Smooth muscle cell of the coronary artery (primary cell): Measurements from ENCODE around the gene PTGFR. TPM values are rescaled to one million over a fixed set of nuclear protein-coding genes. Genes with fewer than 3 reads are reported as not detected.

Experiments used
- total RNA-seq: library from RNA; depleted of rRNA; stranded (reverse); fragments of >200 nt; gene quantifications from 2 replicates; pipeline ENCODE4 v1.2.3, GENCODE V29; 2014; ENCODE audit warnings: low replicate concordance

PTGFR gene
- total RNA-seq: 7.8 and 58.9 TPM in 2 replicates

GRCh38 chr1:78490861-78491450, at the start of gene PTGFR:
PTGFR (plus strand) TSS chr1:78490974; CDS start chr1:78492744, 1,770 bp downstream.

Other genes with a start within 250 kb of the PTGFR start
- gene IFI44L, start 129.5 kb downstream of the PTGFR start, total RNA-seq: 1.9 and 6.5 TPM in 2 replicates
- gene IFI44, start 158.9 kb downstream of the PTGFR start, total RNA-seq: 10.4 and 11.2 TPM in 2 replicates